Measurements from ENCODE around the gene ADGRB3.
"Not testable (repeated sequence)": the region's sequence is repeated elsewhere in the genome, so short reads cannot be mapped to it uniquely, and the experiment has no call there.

ADGRB3 gene

DNA sequence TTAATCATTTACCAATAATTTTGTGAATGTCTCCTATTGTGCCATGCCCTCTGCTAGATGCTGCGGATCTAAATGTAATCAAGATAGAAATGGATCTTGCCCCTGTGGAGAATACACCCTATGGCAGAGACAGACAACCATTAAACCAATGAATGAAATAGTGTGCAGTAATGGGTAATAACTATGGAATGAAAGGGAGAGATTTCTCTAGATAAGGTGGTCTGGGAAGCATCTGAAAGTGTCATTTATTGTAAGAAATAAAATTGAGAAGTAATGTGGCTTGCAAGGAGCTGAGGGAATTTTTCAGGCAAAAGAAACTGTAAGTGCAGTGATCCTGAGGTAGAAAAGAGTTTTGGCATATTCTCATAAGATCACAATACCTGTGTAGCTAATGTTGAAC is 731.7 kb downstream of the ADGRB3 start:
- no peak for DNase-seq

DNA sequence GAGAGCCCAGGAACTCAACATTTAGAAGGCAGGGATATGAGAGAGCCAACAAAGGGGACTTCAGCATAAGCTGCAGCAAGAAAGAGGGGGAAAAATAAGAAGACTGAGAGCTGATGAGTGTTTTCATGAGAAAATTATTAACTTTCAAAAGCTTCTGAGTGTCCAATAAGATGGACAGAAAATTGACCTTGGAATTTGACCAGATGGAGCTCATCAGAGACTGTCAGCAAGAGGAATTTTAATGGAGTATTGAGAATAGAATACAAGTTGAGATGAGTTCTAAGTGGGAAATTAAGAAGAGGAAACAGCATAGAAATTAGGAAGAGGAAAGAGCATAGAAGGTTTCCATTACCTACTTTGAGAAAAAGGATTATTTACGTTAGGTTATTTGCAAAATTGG is 733.5 kb downstream of the ADGRB3 start:
- no peak for DNase-seq

GRCh38 chr6:69370763-69371162 is 735.7 kb downstream of the ADGRB3 start:
- DNase-seq, result no peak

GRCh38 chr6:69378326-69378725 is 743.2 kb downstream of the ADGRB3 start:
- DNase-seq, result no peak

DNA sequence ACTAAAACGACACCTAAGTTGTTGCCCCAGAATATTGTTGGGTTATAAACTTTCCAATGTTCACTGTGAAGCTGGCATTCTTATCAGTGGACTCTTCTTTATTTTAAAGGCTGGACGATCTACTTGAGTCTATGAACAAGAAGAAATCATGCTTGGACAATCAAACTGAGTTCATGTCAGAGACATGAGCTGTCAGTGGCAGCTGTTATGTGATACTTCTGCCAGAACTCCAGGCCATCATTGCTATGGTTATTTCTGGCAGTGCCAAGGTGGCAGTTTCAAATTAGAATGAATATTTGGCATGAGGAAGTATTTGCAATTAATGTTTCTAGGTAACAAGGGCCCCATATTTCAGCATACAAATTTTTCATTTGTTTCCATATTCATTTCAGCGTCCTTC is 744.4 kb downstream of the ADGRB3 start:
- DNase-seq, result no peak

DNA sequence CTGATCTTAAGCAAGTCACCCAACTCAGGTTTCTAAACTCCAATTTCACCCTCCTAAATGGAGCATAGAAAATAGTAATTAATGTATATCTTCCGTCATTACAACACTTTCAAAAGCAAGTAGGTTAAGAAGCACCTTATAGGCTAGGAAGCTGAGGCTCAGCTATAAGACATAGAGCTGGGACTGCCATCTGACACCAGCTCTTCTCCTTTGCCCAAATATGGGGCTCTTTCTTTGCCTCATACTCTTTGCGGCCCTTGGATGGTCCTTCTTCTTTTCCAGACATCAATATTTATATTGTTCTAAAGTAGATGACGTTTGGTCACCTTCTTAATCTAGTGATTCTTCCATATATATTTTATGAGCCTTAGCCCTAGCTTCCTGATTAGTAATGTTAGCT is 748.5 kb downstream of the ADGRB3 start:
- no peak for DNase-seq

DNA sequence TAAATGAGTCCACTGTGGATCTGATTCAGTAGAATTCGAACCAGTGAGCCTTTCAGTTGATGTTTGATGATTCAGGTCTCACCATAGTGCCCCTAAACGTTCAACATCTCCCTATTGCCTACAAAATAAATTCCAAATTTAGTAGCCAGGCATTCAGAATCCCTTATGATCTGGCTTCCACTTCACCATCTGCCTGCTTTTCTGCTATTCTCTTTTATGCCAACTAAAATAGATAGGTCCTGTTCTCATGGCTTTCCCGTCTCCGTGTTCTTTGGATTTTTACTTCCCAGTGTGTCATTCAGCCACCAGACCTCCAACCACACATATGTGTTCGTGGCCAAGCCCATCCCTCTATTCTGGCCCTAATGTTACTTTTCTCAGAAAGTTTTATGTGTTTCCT is 751.3 kb downstream of the ADGRB3 start:
- DNase-seq, result no peak

DNA sequence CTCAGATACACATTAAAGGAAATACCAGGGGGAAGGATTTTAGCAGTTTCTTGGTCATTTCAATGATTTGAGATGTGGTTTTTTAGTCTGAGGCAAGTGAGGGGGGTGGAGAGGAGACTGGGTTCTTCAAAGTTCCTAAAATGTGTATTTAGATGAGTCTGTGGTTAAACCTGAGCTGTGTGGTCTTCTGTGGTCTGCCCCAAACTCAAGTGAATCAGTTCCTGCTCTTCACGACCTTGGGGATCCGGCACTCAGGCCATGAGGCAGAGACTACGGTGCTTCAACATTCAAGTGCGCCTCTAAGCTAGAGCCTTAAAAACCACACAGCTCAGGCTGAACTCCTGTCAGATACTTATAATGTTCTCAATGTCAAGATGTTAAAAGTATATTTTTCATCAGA is 755.0 kb downstream of the ADGRB3 start:
- DNase-seq, result no peak

DNA sequence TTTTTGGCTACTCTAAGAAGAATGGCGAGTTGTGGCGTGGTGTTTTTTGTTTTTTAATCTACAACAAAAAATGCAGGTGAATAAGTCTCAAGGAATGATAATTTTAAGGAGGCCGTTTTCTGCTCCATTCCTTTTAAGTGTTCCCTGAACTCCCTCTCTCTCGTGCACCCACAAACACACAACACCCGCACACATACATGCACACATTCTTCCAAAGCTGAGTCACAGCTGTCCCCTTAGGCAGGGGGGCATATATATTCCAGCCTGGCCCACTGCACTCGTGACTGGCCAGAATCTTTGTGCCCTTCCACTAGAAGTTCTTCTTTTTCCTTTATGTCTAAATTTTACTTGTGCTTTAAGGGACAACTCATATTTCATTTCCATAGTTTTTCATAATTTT is 756.0 kb downstream of the ADGRB3 start:
- no peak for DNase-seq

DNA sequence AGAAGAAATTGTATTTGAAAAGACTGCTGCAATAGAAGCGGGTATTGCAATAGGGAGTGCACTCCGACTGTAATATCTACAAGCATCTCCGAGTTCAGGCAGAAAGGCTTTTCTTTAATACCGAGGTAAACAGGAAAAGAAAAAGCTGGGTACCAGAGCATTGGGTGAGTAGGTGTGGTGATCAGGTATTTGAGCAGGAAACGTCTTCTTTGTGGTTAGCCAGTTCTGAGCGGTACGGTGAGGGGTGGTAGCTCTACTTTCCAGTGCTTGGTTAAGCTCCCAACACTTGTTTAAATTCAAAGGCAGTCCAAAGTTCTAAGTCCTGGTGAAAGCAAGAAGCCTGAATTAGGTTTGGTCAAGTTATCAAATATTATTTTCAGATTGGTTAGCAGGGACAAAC is 757.7 kb downstream of the ADGRB3 start:
- no peak for DNase-seq

DNA sequence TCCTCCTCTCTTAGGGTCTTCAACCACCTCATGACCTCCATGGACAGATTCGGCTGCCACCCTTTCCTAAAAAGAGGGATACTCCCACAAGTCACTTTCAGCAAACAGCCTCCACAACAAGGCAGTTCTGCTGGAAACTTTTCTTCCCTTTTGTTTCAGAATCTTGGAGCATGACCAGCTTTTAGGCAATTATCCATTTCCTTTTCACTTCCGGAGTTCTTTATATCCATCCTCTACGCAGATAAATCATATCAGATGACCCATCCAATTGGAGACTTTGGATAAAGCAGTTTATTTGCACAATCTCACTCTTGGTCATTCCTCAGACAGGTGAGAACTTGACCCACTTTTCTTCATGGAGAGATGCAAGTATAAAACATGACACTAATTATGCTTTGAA is 763.2 kb downstream of the ADGRB3 start:
- no peak for DNase-seq

- no peak for DNase-seq
These were observed 763.6 kb downstream of the ADGRB3 start for GRCh38 chr6:69398729-69399128.

GRCh38 chr6:69408886-69409285 is 773.8 kb downstream of the ADGRB3 start:
- DNase-seq, result no peak

DNA sequence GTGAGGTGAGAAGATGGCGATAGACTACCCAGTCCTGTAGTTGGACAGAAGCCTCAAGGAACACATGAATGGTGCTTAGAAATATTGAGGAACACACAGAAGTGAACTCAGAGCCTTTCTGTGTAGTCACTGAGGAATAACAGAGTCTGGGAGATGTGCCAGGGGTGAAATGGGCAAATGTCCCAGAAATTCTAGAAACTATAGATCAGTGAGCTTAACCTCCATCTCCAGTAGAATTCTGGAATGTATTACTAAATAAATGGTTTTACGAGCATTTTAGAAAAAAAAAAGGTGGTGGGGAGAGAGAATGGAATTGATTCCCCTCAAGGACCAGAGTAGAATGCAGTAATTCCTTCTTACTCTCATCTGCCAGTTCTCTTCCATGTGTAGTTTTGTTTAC is 781.7 kb downstream of the ADGRB3 start:
- no peak for DNase-seq

GRCh38 chr6:69421269-69421668 is 786.2 kb downstream of the ADGRB3 start:
- DNase-seq, result no peak

DNA sequence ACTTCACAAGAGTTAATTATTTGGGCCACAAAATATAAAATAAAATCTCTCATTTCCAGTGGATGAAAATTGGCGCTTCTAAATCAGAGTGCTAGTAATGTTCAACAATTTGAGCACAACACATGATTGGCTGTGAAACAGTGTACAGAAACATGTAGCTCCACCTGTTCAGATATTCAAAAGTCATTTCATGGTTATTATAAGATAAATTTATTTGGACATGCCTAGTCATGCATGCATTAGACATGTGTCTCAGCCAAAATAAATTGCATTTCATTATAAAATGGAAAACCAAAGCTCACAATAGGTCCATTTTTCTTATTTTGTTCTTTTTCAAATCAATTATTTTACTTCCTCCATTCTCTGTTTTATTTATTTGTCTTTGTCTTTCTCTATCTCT is 786.9 kb downstream of the ADGRB3 start:
- no peak for DNase-seq

DNA sequence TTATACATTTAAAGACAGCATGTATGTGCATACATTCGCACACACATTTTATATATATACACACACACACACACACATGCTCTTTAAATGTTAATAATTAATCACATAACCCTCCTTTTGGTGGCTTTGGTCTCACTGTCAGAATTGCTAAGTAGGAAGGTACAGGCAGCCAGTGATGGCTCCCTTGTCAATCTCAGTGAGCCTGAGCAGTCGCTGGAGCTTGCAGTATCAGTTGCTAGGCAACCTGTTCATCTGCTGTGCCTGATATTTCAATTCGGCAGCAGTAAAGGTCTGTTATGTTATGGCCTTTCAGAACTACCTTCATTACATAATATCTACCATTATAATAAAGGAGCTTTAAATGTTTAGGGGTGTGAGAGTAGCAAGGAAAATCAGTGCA is 787.4 kb downstream of the ADGRB3 start:
- DNase-seq, result no peak

GRCh38 chr6:69423785-69424184 is 788.7 kb downstream of the ADGRB3 start:
- no peak for DNase-seq

DNA sequence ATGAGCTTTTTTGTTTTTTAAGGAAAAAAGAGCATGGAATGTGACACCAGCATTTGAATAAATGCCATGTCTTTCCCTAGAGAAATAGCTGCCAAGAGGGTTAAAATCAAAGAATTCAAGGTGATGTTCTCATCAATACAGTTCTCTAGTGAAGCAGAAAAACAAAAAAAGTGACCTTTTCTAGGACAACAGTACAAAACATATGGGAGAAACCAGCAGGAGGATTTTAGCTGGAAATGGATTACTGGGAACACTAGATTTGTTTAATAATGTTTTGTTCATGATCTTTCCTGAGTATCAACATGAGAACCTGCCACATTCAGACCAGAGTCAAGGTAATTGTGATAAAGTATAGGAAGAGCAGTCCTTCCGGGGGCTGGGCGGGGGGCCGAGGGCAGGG is 789.5 kb downstream of the ADGRB3 start:
- DNase-seq, result no peak

GRCh38 chr6:69427882-69428281 is 792.8 kb downstream of the ADGRB3 start:
- DNase-seq, result no peak

DNA sequence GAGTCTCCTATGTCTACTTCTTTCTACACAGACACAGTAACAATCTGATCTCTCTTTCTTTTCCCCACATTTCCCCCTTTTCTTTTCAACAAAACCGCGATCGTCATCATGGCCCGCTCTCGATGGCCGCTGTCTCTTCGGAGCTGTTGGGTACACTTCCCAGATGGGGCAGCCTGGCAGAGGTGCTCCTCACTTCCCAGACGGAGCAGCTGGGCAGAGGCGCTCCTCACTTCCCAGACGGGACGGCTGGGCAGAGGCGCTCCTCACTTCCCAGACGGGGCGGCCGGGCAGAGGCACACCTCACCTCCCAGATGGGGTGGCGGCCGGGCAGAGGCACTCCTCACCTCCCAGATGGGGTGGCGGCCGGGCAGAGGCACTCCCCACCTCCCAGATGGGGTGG is 797.1 kb downstream of the ADGRB3 start:
- DNase-seq, result not testable (repeated sequence)

DNA sequence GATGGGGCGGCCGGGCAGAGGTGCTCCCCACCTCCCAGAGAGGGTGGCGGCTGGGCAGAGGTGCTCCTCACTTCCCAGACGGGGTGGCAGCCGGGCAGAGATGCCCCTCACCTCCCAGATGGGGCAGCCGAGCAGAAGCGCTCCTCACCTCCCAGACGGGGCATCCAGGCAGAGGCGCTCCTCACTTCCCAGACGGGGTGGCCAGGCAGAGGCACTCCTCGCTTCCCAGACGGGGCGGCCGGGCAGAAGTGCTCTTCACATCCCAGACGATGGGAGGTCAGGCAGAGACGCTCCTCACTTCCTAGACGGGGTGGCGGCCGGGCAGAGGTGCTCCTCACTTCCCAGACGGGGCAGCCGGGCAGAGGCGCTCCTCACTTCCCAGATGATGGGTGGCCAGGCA is 798.0 kb downstream of the ADGRB3 start:
- not testable (repeated sequence) for DNase-seq

- DNase-seq, result no peak
These were observed 803.0 kb downstream of the ADGRB3 start for GRCh38 chr6:69438113-69438512.
